ENCODE data around the gene MAMLD1.
"Not testable (repeated sequence)": the region's sequence is repeated elsewhere in the genome, so short reads cannot be mapped to it uniquely, and the experiment has no call there.

MAMLD1 gene

DNA sequence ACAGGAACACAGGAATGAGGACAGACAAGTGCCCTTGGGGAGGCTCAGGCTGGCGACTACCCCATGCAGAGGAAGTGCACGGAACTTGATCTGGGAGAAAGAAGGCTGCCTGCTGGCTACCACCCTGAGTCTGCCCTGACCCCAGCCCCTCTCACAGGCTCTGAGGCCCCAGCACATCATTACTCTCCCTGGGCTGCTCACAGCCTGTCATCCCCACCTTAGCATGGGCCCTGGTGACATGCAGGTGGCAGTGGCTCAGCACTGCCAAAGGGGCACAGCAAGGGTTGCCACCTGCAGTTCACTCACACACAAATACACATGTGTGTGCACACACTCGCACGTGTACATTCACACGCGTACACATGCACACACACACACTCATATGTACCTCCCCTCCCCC lies 26.1 kb upstream of the MAMLD1 start:
- H3K27me3 Mint-ChIP-seq (ENCODE audit: low read depth), result no peaks in the 10 kb centered on the region
- H3K36me3 Mint-ChIP-seq (ENCODE audit: low read depth), result no peaks in the 10 kb centered on the region
- H3K4me3 Mint-ChIP-seq, result no peak overlapping the region
- H3K9me3 Mint-ChIP-seq, result no peaks in the 10 kb centered on the region
- peaks cover 5% of the 10 kb centered on the region for H3K4me1 Mint-ChIP-seq (ENCODE audit: low read depth)
- no peak overlapping the region for H3K27ac Mint-ChIP-seq

DNA sequence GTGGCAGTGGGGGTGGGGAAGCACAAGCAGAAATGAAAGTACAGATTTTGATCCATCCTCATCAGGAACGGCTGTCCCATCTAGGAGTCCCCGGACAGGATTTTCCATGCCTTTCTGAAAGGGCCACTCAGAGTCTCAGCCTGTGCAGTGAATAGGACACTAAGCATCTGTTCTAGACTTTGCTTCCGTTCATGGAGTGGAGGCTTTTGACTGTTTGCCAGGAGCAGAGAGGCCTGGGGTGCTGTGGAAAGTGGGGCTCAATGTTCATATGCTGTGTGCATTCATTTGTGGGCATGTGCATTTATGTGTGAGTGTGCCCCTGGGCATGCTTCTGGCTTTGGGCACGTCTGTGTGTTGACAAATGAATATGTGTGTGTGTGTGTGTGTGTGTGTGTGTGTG lies 25.6 kb upstream of the MAMLD1 start:
- H3K9me3 Mint-ChIP-seq, result no peaks in the 10 kb centered on the region
- no peak overlapping the region for H3K27ac Mint-ChIP-seq
- peaks cover 5% of the 10 kb centered on the region for H3K4me1 Mint-ChIP-seq (ENCODE audit: low read depth)

DNA sequence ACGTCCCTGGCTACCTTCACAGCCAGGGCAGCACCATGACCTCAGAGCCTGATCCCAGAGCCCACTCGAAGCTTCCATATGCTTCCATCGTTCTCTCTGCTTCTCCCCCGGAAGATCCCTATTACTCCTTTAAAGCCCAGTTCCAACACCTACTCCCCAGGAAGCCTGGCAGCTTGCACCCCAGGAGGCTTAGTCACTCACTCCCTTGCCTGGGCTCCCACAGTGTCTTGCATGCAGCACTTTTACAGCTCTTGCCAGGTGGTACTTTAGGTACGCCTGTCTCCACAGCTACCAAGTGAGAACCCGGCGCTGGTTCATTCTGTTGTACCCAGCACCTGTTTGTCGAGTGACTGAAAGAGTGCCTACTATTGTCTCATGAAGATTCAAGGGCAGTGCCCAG lies 24.5 kb upstream of the MAMLD1 start:
- no peaks in the 10 kb centered on the region for H3K4me1 Mint-ChIP-seq (ENCODE audit: low read depth)
- H3K36me3 Mint-ChIP-seq (ENCODE audit: low read depth), result no peaks in the 10 kb centered on the region
- H3K4me3 Mint-ChIP-seq, result no peak overlapping the region
- no peaks in the 10 kb centered on the region for H3K27me3 Mint-ChIP-seq (ENCODE audit: low read depth)
- no peaks in the 10 kb centered on the region for H3K9me3 Mint-ChIP-seq
- H3K27ac Mint-ChIP-seq, result no peak overlapping the region

More for the DNA sequence above, 25.6 kb upstream of the MAMLD1 start:
- Mint-ChIP-seq H3K36me3 (ENCODE audit: low read depth) (no peaks in the 10 kb centered on the region), H3K4me3 (no peak overlapping the region), H3K27me3 (ENCODE audit: low read depth) (no peaks in the 10 kb centered on the region)

DNA sequence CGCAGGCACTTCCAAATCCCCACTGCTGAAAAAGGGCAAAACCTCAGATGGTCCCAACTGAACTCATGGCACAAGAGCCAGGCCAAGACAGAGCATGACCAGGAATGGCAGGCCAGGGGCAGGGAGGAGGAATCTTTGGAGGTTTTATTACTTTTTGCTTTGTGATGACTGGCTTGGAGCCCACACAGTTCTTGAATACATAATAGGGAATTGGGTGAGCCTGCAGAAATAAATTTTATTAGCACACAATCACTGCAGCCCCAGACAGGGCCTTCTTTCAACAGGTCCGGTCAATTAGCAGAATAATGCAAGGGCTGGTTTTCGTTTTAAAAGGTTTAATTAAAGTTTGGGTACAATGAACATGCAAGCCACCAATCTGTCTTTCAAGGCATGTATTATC lies 23.4 kb upstream of the MAMLD1 start:
- Mint-ChIP-seq H3K4me1 (ENCODE audit: low read depth) (no peaks in the 10 kb centered on the region), H3K27ac (no peak overlapping the region), H3K9me3 (no peaks in the 10 kb centered on the region), H3K27me3 (ENCODE audit: low read depth) (peaks cover 2% of the 10 kb centered on the region), H3K4me3 (no peak overlapping the region), H3K36me3 (ENCODE audit: low read depth) (no peaks in the 10 kb centered on the region)

DNA sequence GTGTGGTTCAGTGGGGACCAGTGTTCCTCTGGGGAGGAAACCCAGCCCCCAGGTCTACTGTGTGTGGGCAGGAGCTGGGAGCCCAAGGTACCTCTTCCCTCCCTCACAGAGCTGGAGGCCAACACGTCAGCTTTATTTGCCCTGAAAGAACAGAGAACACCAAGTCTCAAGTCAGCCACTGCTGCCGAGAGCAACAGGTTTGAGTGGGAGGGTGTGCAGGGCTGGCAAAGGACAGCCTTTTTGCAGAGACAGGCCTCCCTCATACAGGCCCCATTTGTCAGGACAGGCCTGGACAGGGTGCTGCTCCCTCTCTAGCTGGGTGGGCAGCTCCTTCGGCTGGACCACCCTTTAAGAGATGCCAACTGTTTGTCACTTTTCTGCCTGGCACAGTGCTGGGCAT lies 22.8 kb upstream of the MAMLD1 start:
- H3K27ac Mint-ChIP-seq; H3K36me3 Mint-ChIP-seq (ENCODE audit: low read depth); H3K4me1 Mint-ChIP-seq (ENCODE audit: low read depth); H3K4me3 Mint-ChIP-seq; H3K27me3 Mint-ChIP-seq (ENCODE audit: low read depth); H3K9me3 Mint-ChIP-seq: not testable (repeated sequence)

DNA sequence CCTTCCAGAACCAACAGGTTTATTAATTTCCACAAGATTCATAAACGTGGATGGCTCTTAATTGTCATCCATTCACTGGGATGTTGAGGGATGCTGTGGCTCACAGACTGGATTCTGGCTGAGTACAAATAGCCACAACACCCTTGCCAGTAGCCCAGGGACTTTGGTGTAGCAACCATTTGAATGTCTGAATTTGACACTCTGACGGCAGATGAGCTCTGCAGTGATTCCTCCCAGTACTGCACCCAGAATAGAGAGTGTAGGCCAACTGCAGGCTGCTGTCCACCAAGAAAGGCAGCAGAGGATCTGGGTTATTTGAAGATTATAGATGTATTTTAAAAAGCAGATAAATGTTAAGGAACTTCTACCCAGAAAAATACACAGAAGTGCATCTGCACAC lies 15.6 kb upstream of the MAMLD1 start:
- no peaks in the 10 kb centered on the region for H3K36me3 Mint-ChIP-seq (ENCODE audit: low read depth)
- H3K9me3 Mint-ChIP-seq, result no peaks in the 10 kb centered on the region
- H3K27ac Mint-ChIP-seq, result no peak overlapping the region
- H3K4me1 Mint-ChIP-seq (ENCODE audit: low read depth), result peaks cover 7% of the 10 kb centered on the region
- H3K4me3 Mint-ChIP-seq, result no peak overlapping the region
- H3K27me3 Mint-ChIP-seq (ENCODE audit: low read depth), result peaks cover 16% of the 10 kb centered on the region

DNA sequence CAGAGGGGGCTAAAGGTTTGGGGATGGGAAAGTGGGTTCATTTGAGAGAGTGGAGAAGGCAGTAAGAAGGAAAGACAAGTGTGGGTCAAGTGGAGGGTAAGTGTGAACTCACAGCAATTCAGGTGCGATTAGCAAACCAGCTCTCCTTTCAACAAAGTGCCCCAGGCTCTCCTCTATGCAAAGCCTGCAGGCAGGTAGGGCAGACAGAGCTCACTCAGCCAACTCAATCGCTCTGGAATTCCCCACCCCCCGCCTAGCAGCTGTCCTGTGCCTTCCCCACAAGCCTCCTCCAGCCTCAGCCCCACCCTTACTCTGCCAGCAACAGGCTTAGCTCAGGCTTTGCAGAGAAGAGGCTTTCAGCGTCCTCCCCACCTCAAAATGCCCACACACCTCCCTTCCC lies 14.8 kb upstream of the MAMLD1 start:
- H3K4me3 Mint-ChIP-seq, result no peak overlapping the region
- H3K4me1 Mint-ChIP-seq (ENCODE audit: low read depth), result peaks cover 7% of the 10 kb centered on the region
- H3K36me3 Mint-ChIP-seq (ENCODE audit: low read depth), result no peaks in the 10 kb centered on the region
- no peaks in the 10 kb centered on the region for H3K9me3 Mint-ChIP-seq
- H3K27me3 Mint-ChIP-seq (ENCODE audit: low read depth), result peaks cover 16% of the 10 kb centered on the region
- no peak overlapping the region for H3K27ac Mint-ChIP-seq

DNA sequence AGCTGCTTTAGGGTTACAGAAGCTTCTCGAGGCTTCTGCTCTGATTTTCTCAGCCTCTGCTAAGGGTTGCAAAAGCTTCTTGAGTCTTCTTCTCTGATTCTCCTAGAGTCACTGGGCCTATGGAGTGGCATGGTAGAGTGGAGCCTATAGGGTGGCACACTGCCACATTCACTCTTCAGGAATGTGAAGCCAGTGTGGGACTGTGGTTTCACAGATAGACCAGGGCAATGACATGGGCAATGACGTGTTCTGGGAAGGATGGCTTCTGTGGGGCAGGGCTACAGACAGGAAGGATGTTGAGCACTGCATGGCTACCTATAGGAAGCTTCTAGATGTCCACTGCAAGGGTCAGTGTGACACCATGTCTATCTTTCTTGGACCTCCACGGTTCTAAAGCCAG lies 11.0 kb upstream of the MAMLD1 start:
- Mint-ChIP-seq H3K36me3 (ENCODE audit: low read depth) (no peaks in the 10 kb centered on the region), H3K4me3 (no peak overlapping the region), H3K9me3 (no peaks in the 10 kb centered on the region), H3K27me3 (ENCODE audit: low read depth) (peaks cover 16% of the 10 kb centered on the region), H3K27ac (no peak overlapping the region), H3K4me1 (ENCODE audit: low read depth) (peaks cover 7% of the 10 kb centered on the region)

DNA sequence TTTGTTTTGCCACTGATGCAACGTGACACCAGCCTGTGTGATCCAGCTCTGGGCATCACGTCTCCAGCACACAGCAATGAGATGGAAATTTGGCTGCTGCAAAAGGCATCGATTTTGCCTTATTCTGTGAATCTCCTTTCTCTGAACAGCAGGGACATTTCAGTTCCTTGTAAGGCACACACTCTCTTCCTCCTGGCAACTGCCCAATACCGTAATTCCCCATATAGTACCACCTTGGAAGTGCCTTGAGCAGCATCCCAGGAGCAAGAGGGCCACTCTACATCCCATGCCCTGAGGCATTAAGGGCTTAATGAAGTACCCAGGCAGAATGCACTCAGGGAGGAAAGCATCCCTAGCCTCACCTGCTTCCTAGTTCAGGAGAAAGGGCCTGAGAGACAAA lies 10.5 kb upstream of the MAMLD1 start:
- Mint-ChIP-seq H3K36me3 (ENCODE audit: low read depth) (no peaks in the 10 kb centered on the region), H3K27me3 (ENCODE audit: low read depth) (peaks cover 16% of the 10 kb centered on the region), H3K27ac (no peak overlapping the region), H3K4me3 (no peak overlapping the region), H3K9me3 (no peaks in the 10 kb centered on the region), H3K4me1 (ENCODE audit: low read depth) (peaks cover 7% of the 10 kb centered on the region)

DNA sequence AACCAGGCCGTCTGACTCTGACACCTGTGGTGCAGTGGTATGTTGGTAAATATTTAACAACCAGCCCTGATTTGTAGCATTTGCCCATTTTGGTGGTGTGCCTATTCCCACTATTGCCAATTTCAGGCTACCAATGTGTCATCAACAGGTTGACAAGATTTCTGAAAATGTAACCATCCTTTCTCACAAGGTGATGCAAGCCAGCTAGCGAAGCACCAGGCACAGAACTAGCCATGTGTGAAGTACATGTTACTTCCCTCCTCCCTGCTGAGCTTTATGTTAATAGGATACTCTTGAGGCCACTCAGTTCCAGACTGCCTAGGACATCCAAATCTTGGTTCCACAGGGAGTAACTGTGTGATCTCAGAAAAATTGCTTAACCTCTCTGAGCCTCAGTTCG lies 7.2 kb upstream of the MAMLD1 start:
- Mint-ChIP-seq H3K27me3 (ENCODE audit: low read depth) (peaks cover 17% of the 10 kb centered on the region), H3K27ac (no peak overlapping the region), H3K9me3 (no peaks in the 10 kb centered on the region), H3K36me3 (ENCODE audit: low read depth) (no peaks in the 10 kb centered on the region), H3K4me3 (no peak overlapping the region), H3K4me1 (ENCODE audit: low read depth) (peaks cover 3% of the 10 kb centered on the region)

DNA sequence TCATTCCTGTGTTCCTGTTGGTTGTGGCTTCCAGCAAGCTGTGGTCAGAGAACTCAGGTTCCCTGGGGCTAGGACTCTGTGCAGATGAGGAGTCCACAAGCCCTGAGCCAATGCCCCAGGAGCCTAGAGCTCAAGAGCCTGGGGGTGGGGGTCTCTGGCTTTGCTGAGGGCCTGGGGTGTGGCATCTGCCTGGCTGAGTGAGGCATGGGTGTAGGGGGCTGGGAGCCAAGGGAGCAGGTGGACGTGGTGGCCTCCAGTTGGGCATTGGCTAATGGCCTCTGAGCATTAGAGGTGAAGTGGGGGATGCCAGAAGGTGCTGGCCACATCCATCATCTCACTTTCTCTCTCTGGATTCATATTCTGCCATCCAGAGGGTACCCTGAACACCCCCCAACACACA lies 5.3 kb upstream of the MAMLD1 start:
- H3K4me1 Mint-ChIP-seq (ENCODE audit: low read depth), result peaks cover 9% of the 10 kb centered on the region
- no peak overlapping the region for H3K27ac Mint-ChIP-seq
- H3K36me3 Mint-ChIP-seq (ENCODE audit: low read depth), result peaks cover 2% of the 10 kb centered on the region
- peaks cover 28% of the 10 kb centered on the region for H3K27me3 Mint-ChIP-seq (ENCODE audit: low read depth)
- H3K9me3 Mint-ChIP-seq, result no peaks in the 10 kb centered on the region
- no peak overlapping the region for H3K4me3 Mint-ChIP-seq

DNA sequence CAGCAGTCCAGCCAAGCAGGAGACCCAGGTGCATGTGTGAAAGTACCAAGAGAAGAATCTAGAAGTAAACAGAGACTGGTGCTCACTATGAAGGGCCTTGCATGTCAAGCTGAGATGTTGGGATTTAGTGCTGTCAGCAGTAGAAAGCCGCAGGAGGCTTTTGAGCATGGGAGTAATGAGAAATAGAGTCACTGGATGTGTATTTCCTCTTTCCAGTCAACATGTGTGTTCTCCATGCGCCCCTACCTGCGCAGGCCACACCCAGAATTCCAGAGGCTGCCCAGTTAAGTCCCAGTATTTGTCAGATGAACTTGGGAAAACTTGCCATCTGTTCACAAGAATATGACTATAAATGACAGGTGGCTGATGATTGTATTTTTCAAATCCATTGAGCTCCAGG lies 4.5 kb upstream of the MAMLD1 start:
- Mint-ChIP-seq H3K27ac (no peak overlapping the region), H3K36me3 (ENCODE audit: low read depth) (peaks cover 2% of the 10 kb centered on the region), H3K4me3 (no peak overlapping the region), H3K27me3 (ENCODE audit: low read depth) (peaks cover 28% of the 10 kb centered on the region), H3K9me3 (no peaks in the 10 kb centered on the region), H3K4me1 (ENCODE audit: low read depth) (peaks cover 9% of the 10 kb centered on the region)

DNA sequence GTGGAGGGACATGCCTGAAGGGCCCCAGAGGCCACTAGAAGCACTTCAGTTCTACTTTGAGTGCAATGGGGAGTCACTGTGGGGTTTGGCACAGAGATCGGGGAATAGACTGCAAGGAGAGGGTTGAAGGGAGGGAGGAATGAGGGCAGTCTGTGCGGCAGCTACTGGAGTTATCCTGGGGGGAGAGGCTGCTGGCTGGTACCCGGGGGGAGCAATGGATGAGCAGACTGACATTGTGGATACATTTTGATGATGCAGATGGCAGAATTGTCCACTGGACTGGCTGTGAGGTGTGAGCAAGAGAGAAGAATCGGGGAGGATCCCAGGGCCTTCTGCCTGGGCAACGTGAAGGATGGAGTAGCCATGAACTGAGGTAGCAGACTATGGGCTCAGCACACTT lies 2.8 kb upstream of the MAMLD1 start:
- peaks cover 9% of the 10 kb centered on the region for H3K4me1 Mint-ChIP-seq (ENCODE audit: low read depth)
- H3K36me3 Mint-ChIP-seq (ENCODE audit: low read depth), result peaks cover 2% of the 10 kb centered on the region
- H3K9me3 Mint-ChIP-seq, result no peaks in the 10 kb centered on the region
- H3K4me3 Mint-ChIP-seq, result no peak overlapping the region
- H3K27ac Mint-ChIP-seq, result no peak overlapping the region
- peaks cover 27% of the 10 kb centered on the region for H3K27me3 Mint-ChIP-seq (ENCODE audit: low read depth)

DNA sequence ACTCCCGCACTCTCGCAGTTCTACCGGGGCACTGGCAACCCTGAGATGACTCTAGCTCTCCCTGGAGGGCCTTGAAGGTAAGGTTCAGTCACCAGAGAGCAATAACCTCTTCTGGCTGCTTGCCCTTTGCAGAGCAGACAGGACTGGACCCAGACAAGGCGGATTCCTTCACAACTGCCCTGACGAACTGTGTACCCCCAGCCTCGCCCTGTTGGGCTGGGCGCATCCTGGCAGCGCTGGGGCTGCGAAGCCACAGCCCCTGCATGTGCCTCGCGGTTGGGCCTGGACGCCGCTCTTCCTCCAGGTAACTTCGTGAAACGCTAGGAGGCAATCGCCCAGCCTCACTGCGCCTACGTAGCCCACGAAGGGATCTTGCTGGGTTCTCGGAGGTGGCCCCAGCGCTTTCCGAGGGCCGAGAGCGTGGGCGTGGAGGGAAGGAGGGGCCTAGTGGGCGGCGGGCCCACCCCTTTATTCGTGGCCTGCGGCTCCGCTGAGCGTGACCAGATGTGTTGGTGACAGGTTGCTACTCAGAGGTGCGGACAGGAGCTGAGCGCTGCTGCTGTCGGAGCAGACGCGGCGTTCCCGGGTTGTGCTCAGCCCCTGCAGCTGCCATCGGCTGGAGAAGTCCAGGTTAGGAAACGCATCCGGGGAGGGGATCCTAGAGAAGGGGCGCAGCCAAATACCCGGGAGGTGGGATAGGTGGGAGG lies 1.9 kb upstream of the MAMLD1 start:
- Mint-ChIP-seq H3K36me3 (ENCODE audit: low read depth) (peaks cover 2% of the 10 kb centered on the region), H3K4me3 (peak overlapping the region; percentile 90), H3K27ac (no peak overlapping the region)

DNA sequence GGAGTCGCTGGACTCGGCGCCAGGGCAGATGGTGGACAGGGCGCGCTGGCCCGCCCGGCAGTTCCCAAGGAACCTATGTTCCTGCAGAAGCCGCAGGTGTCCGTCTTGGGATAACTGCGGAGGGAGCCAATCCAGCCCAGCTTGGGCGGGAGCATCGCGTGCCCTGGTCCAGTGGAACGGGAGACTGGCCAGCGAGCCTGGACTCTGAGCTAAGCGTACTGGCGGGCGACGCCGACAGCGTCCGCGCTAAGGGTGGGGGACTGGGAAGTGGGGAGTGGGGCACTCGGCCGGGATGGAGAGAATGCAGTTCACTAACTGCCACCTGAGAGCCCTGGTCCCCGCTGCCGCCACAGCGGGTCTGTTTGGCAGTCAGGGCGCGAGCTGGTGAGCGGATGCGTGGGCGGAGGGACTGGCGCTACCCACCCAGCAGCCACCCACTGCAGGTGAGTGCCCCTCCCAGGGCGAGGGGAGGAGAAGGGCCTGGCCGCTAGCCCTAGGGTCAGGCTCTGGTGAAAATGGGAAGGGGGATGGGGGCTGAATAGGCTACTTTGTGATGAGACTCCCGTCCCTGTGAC lies 1.3 kb upstream of the MAMLD1 start:
- H3K36me3 Mint-ChIP-seq (ENCODE audit: low read depth), result peaks cover 2% of the 10 kb centered on the region
- peaks cover 25% of the 10 kb centered on the region for H3K27me3 Mint-ChIP-seq (ENCODE audit: low read depth)
- H3K9me3 Mint-ChIP-seq, result no peaks in the 10 kb centered on the region
- peaks cover 18% of the 10 kb centered on the region for H3K4me1 Mint-ChIP-seq (ENCODE audit: low read depth)
- peak overlapping the region; percentile 90 for H3K4me3 Mint-ChIP-seq
- H3K27ac Mint-ChIP-seq, result no peak overlapping the region

More for the DNA sequence above, 1.9 kb upstream of the MAMLD1 start:
- Mint-ChIP-seq H3K27me3 (ENCODE audit: low read depth) (peaks cover 25% of the 10 kb centered on the region), H3K9me3 (no peaks in the 10 kb centered on the region), H3K4me1 (ENCODE audit: low read depth) (peaks cover 13% of the 10 kb centered on the region)

All from T-helper 1 cell treated with Interleukin-12 subunit alpha and Interleukin-12 subunit beta and Interleukin-4 antibody, amounts not matched to agents 30 μg/mL and 1 μg/mL, for 36 hours (primary cell).